Mammary epithelial cell (primary cell): ENCODE results near the gene PKP3.

Experiments
- CTCF ChIP-seq, 2 donors: IDR thresholded peaks in 1 of 2; conservative IDR thresholded peaks in 1 of 2; 2 replicates each; pipeline ENCODE4 v1.5.1; 2011 to 2012; ENCODE audit warnings: inconsistent platforms in 2 of 2, low read length in 2 of 2, mild to moderate bottlenecking in 2 of 2, control low read depth in 1 of 2, low read depth in 1 of 2; ENCODE audit not compliant: insufficient read depth in 1 of 2; ENCODE audit errors: extremely low read depth in 1 of 2
- EZH2 ChIP-seq: IDR thresholded peaks from 2 replicates; pipeline ENCODE4 v1.6.1; 2012; ENCODE audit warnings: low read length, inconsistent platforms, borderline replicate concordance

GRCh38 chr11:443542-444199 is 49.7 kb downstream of the PKP3 start:
- no peak for TF ChIP-seq CTCF (conservative IDR thresholded peaks at IDR 0.05 in 1 of 2, IDR thresholded peaks at IDR 0.05 in 1 of 2; ENCODE audit: extremely low read depth in 1 of 2, insufficient read depth in 1 of 2, low read depth in 1 of 2, low read length in 2 of 2)
- TF ChIP-seq EZH2: no peak
